GM19193 (cell line): ENCODE results near the gene NDNF.

Experiments used
- POLR2A ChIP-seq: IDR thresholded peaks from 4 replicates; pipeline ENCODE4 v1.6.1; 2011; ENCODE audit not compliant: insufficient read depth, insufficient read length; ENCODE audit errors: extremely low read depth

The NDNF gene

GRCh38 chr4:121072224-121073003 lies at the start of gene NDNF:
Gene NDNF, minus strand, starts transcription at chr4:121072535. Its CDS starts 26,698 bp downstream, at chr4:121045837.
- TF ChIP-seq POLR2A: no peak

- TF ChIP-seq POLR2A: no peak
Observed at GRCh38 chr4:121119715-121120114, 47.4 kb upstream of the NDNF start.

- no peak for TF ChIP-seq POLR2A
Observed at GRCh38 chr4:121118344-121118743, 46.0 kb upstream of the NDNF start.

GRCh38 chr4:121114756-121115155 lies 42.4 kb upstream of the NDNF start:
- no peak for TF ChIP-seq POLR2A

- no peak for TF ChIP-seq POLR2A
Observed at GRCh38 chr4:121112530-121112929, 40.2 kb upstream of the NDNF start.

GRCh38 chr4:121108557-121108956 lies 36.2 kb upstream of the NDNF start:
- no peak for TF ChIP-seq POLR2A

GRCh38 chr4:121107507-121107906 lies 35.2 kb upstream of the NDNF start:
- TF ChIP-seq POLR2A: no peak

- no peak for TF ChIP-seq POLR2A
Observed at GRCh38 chr4:121100093-121100775, 27.9 kb upstream of the NDNF start.

GRCh38 chr4:121098266-121098665 lies 25.9 kb upstream of the NDNF start:
- TF ChIP-seq POLR2A: no peak

- no peak for TF ChIP-seq POLR2A
Observed at GRCh38 chr4:121096629-121097028, 24.3 kb upstream of the NDNF start.

- TF ChIP-seq POLR2A: no peak
Observed at GRCh38 chr4:121096191-121096590, 23.9 kb upstream of the NDNF start.

- no peak for TF ChIP-seq POLR2A
Observed at GRCh38 chr4:121094297-121094966, 22.1 kb upstream of the NDNF start.

GRCh38 chr4:121093261-121093660 lies 20.9 kb upstream of the NDNF start:
- TF ChIP-seq POLR2A: no peak

- no peak for TF ChIP-seq POLR2A
Observed at GRCh38 chr4:121091941-121092340, 19.6 kb upstream of the NDNF start.

GRCh38 chr4:121088867-121089266 lies 16.5 kb upstream of the NDNF start:
- no peak for TF ChIP-seq POLR2A

- TF ChIP-seq POLR2A: no peak
Observed at GRCh38 chr4:121079376-121079775, 7.0 kb upstream of the NDNF start.
